HG03135 (cell line): ENCODE measurements around the gene AK3.
A peak's percentile ranks its signal among the peaks of the same experiment; 100 is the strongest.

Experiments
- ATAC-seq: cut with Tn5 transposase; IDR thresholded peaks from one replicate; pipeline ENCODE4 v1.9.1; 2021; ENCODE audit warnings: mild to moderate bottlenecking, moderate library complexity; ENCODE audit not compliant: unreplicated experiment

Gene AK3

GRCh38 chr9:4750023-4750673 lies 9.1 kb upstream of the AK3 start:
- no peak for ATAC-seq

GRCh38 chr9:4748612-4749011 lies 7.6 kb upstream of the AK3 start:
- ATAC-seq: no peak

- ATAC-seq: no peak
Observed at GRCh38 chr9:4746278-4747030, 5.5 kb upstream of the AK3 start.

- ATAC-seq: no peak
Observed at GRCh38 chr9:4743131-4743875, 2.3 kb upstream of the AK3 start.

- ATAC-seq: no peak
Observed at GRCh38 chr9:4742246-4742645, 1.2 kb upstream of the AK3 start.

GRCh38 chr9:4741365-4742089 lies 525 bp upstream of the AK3 start:
- ATAC-seq: peak; percentile 2

GRCh38 chr9:4740388-4740637 lies 689 bp downstream of the AK3 start:
- no peak for ATAC-seq

- no peak for ATAC-seq
Observed at GRCh38 chr9:4739587-4740387, 1.2 kb downstream of the AK3 start.

- ATAC-seq: no peak
Observed at GRCh38 chr9:4738866-4739586, 2.0 kb downstream of the AK3 start.

- no peak for ATAC-seq
Observed at GRCh38 chr9:4734150-4734549, 6.9 kb downstream of the AK3 start.

- no peak for ATAC-seq
Observed at GRCh38 chr9:4732890-4733289, 8.1 kb downstream of the AK3 start.

- ATAC-seq: no peak
Observed at GRCh38 chr9:4727593-4727992, 13.4 kb downstream of the AK3 start.

GRCh38 chr9:4725706-4726442 lies 15.1 kb downstream of the AK3 start:
- no peak for ATAC-seq

- no peak for ATAC-seq
Observed at GRCh38 chr9:4721736-4722135, 19.3 kb downstream of the AK3 start.

GRCh38 chr9:4718911-4719310 lies 22.1 kb downstream of the AK3 start:
- no peak for ATAC-seq

GRCh38 chr9:4717815-4718214 lies 23.2 kb downstream of the AK3 start:
- ATAC-seq: no peak

GRCh38 chr9:4716163-4716562 lies 24.8 kb downstream of the AK3 start:
- ATAC-seq: no peak

- no peak for ATAC-seq
Observed at GRCh38 chr9:4714266-4715016, 26.6 kb downstream of the AK3 start.

GRCh38 chr9:4713849-4714248 lies 27.2 kb downstream of the AK3 start:
- ATAC-seq: no peak
